Heart left ventricle (tissue), 16 donors: ENCODE data around the gene HTR1B. TPM values are rescaled to one million over a fixed set of nuclear protein-coding genes. Genes with fewer than 3 reads are reported as not detected.

ENCODE experiments used
- ATAC-seq, 4 donors: fragments of 200-7000 bp; cut with Tn5 transposase; one replicate each; pipeline ENCODE4 v1.9.1; 2020 to 2022; ENCODE audit warnings: moderate library complexity in 4 of 4, mild to moderate bottlenecking in 3 of 4, moderate number of reproducible peaks in 1 of 4
- DNase-seq, 5 donors: peaks; one replicate each; pipeline ENCODE4 v3.0.0-alpha.2; 2020
- H3K27ac ChIP-seq, 12 donors: fragments of 200-600 bp; sonication (generic) in 4 of 12; one replicate each; pipeline versions ENCODE4 v1.5.0 to v1.8.0; 2016 to 2022; ENCODE audit warnings: mild to moderate bottlenecking in 2 of 12
- H3K27me3 ChIP-seq, 9 donors: fragments of 200-600 bp; sonication (generic) in 2 of 9; one replicate each; pipeline versions ENCODE4 v1.5.1 to v1.8.0; 2016 to 2022; ENCODE audit warnings: mild to moderate bottlenecking in 3 of 9
- H3K36me3 ChIP-seq, 9 donors: fragments of 200-600 bp; sonication (generic) in 2 of 9; one replicate each; pipeline versions ENCODE4 v1.5.0 to v1.8.0; 2018 to 2022; ENCODE audit warnings: mild to moderate bottlenecking in 2 of 9
- H3K4me1 ChIP-seq, 12 donors: fragments of 200-600 bp; sonication (generic) in 4 of 12; one replicate each; pipeline versions ENCODE4 v1.5.0 to v1.8.0; 2016 to 2022; ENCODE audit warnings: mild to moderate bottlenecking in 3 of 12
- H3K4me3 ChIP-seq, 12 donors: fragments of 200-600 bp; sonication (generic) in 4 of 12; one replicate each; pipeline versions ENCODE4 v1.5.0 to v1.8.0; 2017 to 2022; ENCODE audit warnings: mild to moderate bottlenecking in 9 of 12, moderate library complexity in 4 of 12
- H3K9me3 ChIP-seq, 12 donors: fragments of 200-600 bp; sonication (generic) in 4 of 12; one replicate each; pipeline versions ENCODE4 v1.5.0 to v1.8.0; 2016 to 2022; ENCODE audit warnings: mild to moderate bottlenecking in 1 of 12
- POLR2A ChIP-seq, 2 donors: fragments of 450-650 bp; IDR thresholded peaks; one replicate each; pipeline ENCODE4 v1.6.1; 2017; ENCODE audit warnings: antibody characterized with exemption in 2 of 2, mild to moderate bottlenecking in 2 of 2, moderate library complexity in 2 of 2
- WGBS, 4 donors: extraction: QIAGEN DNeasy Blood & Tissue Kit in 2 of 4; methylation state at CpG; one replicate each; pipeline versions ENCODE4 v1.1.5 to v1.1.7; 2013 to 2018; 5-methylcytosine and 5-hydroxymethylcytosine counted together
- intact Hi-C, 10 donors: fragments of 100-400 bp; cut with DNase I; formaldehyde crosslinking; loops; one replicate each; pipeline versions ENCODE4 v1.11.1 to v1.14.2; 2022
- polyA plus RNA-seq, 2 donors: library from polyadenylated mRNA; stranded (reverse); fragments of 200-250 nt; gene quantifications; one replicate each; pipeline ENCODE4 v1.2.3, GENCODE V29; 2013
- total RNA-seq, 9 donors: library from RNA; depleted of rRNA in 2 of 9; stranded (reverse); fragments of >200 nt in 2 of 9; fragmentation: NEBNext Ultra II Directional in 3 of 9; extraction: Animal tissue kit (Norgen Biotek cat#: 25700) in 3 of 9; gene quantifications; one replicate each; pipeline versions ENCODE4 v1.1.0 to v1.2.4, GENCODE V29; 2016 to 2023
- TF ChIP-seq, protein P1 (sequence below), 12 donors: fragments of 200-600 bp; sonication (generic) in 4 of 12; IDR thresholded peaks; one replicate each; pipeline versions ENCODE4 v1.5.0 to v1.8.0; 2018 to 2022; ENCODE audit warnings: antibody characterized with exemption in 12 of 12, mild to moderate bottlenecking in 5 of 12
- donor health status: ischemic (EF 13 %, LVEDD 7.1; RV severe dilation, severe dysfunction).
- donor health status: healthy with polysubstance abuse.
- donor health status: DM: no; HTN: yes; CAD: no.
- donor health status: DM: no; HTN: no; CAD: no.
- donor health status: ischemic (EF 25% LVEDD 6.9; RV normal size, moderate dysfunction).
- donor health status: ischemic (EF 25% LVEDD 5.7; RV mildly dilated, moderate dysfunction).
- donor health status: healthy.
- donor health status: DM: yes; HTN: yes; CAD: no.
- donor health status: ischemic (EF 35%, LVEDD 5.7; RV mildly dilated, moderate dysfunction).
- donor health status: nonischemic (EF 11% LVEDD 7.7; RV severe dilation, severe dysfunction).
- donor health status: DM: yes; HTN: yes; CAD: no.
- donor health status: PGD.
- donor health status: ischemic (EF 29% LVEDD 5.4; RV normal size, mild dysfunction).
- donor health status: nonischemic (EF 23%, LVEDD 6.1; RV moderate dilation, normal function).

Gene HTR1B
- total and polyA plus RNA-seq, 11 donors = 0.03 to 0.10 TPM; not detected in 9

DNA sequence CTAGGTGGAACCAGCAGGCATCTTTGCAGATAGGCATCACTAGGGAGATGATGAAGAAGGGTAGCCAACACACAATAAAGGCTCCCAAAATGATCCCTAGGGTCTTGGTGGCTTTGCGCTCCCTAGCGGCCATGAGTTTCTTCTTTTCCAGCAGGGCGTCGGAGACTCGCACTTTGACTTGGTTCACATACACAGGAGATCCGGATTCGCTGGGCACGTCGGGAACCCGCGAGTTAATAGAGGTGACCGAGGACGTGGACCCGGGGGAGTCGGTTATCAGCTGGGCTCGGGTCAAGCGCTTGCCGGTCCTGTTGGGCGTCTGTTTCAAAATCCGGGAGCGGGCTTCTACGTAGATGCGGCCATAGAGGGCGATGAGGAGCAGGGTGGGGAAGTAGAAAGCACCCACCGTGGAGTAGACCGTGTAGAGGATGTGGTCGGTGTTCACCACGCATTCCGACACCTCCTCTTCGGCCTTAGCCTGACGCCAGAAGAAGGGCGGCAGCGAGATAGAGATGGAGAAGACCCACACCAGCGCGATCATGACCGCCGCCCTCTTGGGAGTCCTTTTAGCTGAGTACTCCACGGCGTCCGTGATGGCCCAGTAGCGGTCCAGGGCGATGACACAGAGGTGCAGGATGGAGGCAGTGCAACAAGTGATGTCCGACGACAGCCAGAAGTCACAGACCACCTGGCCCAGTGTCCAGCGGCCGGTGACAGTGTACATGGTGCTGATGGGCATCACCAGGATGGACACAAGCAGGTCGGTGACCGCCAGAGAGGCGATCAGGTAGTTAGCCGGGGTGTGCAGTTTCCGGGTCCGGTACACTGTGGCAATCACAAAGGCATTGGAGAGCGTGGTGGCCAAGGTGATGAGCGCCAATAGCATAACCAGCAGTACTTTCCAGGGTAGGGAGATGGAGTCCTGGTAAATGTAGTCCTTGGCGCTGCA, 658 bp downstream of the HTR1B start:
- H3K4me1 ChIP-seq = peaks cover 0 to 30% (median 6%) of the 10 kb centered on the region in 12 donors

GRCh38 chr6:77461796-77462195, 1.5 kb downstream of the HTR1B start:
- Histone ChIP-seq H3K36me3 (no peaks in the 10 kb centered on the region), H3K4me3 (peak overlapping the region in 1 of 12 donors; percentile 56), H3K27ac (no peak overlapping the region), H3K27me3 (peaks cover 20 to 63% (median 44%) of the 10 kb centered on the region in 9 donors), H3K9me3 (no peaks in the 10 kb centered on the region), H3K4me1 (peaks cover 0 to 28% (median 5%) of the 10 kb centered on the region in 12 donors)
- no peak for DNase-seq
- WGBS, 4 donors = 56 to 76% (median 65%) methylated on average over 8 of the region's 8 CpGs
- intact Hi-C loops = loop anchor here in 1 of 10 donors (5.0 kb wide), 1 partner anchor 774 kb away; no protein-coding TSS in a partner anchor
- TF ChIP-seq, protein P1, sequence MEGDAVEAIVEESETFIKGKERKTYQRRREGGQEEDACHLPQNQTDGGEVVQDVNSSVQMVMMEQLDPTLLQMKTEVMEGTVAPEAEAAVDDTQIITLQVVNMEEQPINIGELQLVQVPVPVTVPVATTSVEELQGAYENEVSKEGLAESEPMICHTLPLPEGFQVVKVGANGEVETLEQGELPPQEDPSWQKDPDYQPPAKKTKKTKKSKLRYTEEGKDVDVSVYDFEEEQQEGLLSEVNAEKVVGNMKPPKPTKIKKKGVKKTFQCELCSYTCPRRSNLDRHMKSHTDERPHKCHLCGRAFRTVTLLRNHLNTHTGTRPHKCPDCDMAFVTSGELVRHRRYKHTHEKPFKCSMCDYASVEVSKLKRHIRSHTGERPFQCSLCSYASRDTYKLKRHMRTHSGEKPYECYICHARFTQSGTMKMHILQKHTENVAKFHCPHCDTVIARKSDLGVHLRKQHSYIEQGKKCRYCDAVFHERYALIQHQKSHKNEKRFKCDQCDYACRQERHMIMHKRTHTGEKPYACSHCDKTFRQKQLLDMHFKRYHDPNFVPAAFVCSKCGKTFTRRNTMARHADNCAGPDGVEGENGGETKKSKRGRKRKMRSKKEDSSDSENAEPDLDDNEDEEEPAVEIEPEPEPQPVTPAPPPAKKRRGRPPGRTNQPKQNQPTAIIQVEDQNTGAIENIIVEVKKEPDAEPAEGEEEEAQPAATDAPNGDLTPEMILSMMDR (IDR thresholded peaks at IDR 0.05) = no peak
- TF ChIP-seq POLR2A (IDR thresholded peaks at IDR 0.05) = no peak
- no peak for ATAC-seq

More for the DNA sequence above, 658 bp downstream of the HTR1B start:
- Histone ChIP-seq H3K27me3 (peaks cover 20 to 68% (median 45%) of the 10 kb centered on the region in 9 donors), H3K9me3 (no peaks in the 10 kb centered on the region), H3K27ac (no peak overlapping the region), H3K36me3 (no peaks in the 10 kb centered on the region), H3K4me3 (peak overlapping the region in 11 of 12 donors; percentile 24 to 56 (median 49))
- intact Hi-C loops = loop anchor here in 1 of 10 donors (5.0 kb wide), 1 partner anchor 775 kb away; no protein-coding TSS in a partner anchor
- no peak for ATAC-seq
- WGBS, 4 donors = 4 to 6% (median 5%) methylated on average over 51 to 55 of the region's 55 CpGs
- no peak for DNase-seq
- no peak for TF ChIP-seq POLR2A (IDR thresholded peaks at IDR 0.05)
- TF ChIP-seq, protein P1 (IDR thresholded peaks at IDR 0.05) = peak in 1 of 12 donors; percentile 15

GRCh38 chr6:77458421-77458820, 4.9 kb downstream of the HTR1B start:
- no peak overlapping the region for H3K27ac ChIP-seq
- peaks cover 0 to 11% (median 1%) of the 10 kb centered on the region in 12 donors for H3K4me1 ChIP-seq

More at GRCh38 chr6:77458421-77458820, 4.9 kb downstream of the HTR1B start:
- no peaks in the 10 kb centered on the region for H3K36me3 ChIP-seq
- no peak for ATAC-seq
- WGBS, 4 donors = 67 to 85% (median 75%) methylated on average over 1 of the region's 1 CpG
- no peak overlapping the region for H3K4me3 ChIP-seq
- intact Hi-C loops = loop anchor here in 9 of 10 donors (5.0 to 10.0 kb wide), 10 partner anchors 114 to 1526 kb away; no protein-coding TSS in a partner anchor
- DNase-seq = no peak
- peaks cover 2 to 32% (median 18%) of the 10 kb centered on the region in 9 donors for H3K27me3 ChIP-seq
- TF ChIP-seq, protein P1 (IDR thresholded peaks at IDR 0.05) = no peak
- no peak for TF ChIP-seq POLR2A (IDR thresholded peaks at IDR 0.05)
- H3K9me3 ChIP-seq = no peaks in the 10 kb centered on the region
